HG03039 (cell line): ENCODE results near the gene NFKBIB.
"Not testable (repeated sequence)": the region's sequence is repeated elsewhere in the genome, so short reads cannot be mapped to it uniquely, and the experiment has no call there.

Experiments used
- ATAC-seq: cut with Tn5 transposase; IDR thresholded peaks from one replicate; pipeline ENCODE4 v1.9.1; 2021; ENCODE audit warnings: mild to moderate bottlenecking, moderate library complexity; ENCODE audit not compliant: unreplicated experiment

NFKBIB gene, protein sequence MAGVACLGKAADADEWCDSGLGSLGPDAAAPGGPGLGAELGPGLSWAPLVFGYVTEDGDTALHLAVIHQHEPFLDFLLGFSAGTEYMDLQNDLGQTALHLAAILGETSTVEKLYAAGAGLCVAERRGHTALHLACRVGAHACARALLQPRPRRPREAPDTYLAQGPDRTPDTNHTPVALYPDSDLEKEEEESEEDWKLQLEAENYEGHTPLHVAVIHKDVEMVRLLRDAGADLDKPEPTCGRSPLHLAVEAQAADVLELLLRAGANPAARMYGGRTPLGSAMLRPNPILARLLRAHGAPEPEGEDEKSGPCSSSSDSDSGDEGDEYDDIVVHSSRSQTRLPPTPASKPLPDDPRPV

GRCh38 chr19:38899447-38900201 is at the start of gene NFKBIB, which contains the start of gene SIRT2:
Gene NFKBIB (plus strand): TSS chr19:38899969. CDS start chr19:38900033, 64 bp downstream.
Gene SIRT2 (minus strand): TSS chr19:38899618. CDS start chr19:38899521, 97 bp downstream.
- ATAC-seq: peak; percentile 88

DNA sequence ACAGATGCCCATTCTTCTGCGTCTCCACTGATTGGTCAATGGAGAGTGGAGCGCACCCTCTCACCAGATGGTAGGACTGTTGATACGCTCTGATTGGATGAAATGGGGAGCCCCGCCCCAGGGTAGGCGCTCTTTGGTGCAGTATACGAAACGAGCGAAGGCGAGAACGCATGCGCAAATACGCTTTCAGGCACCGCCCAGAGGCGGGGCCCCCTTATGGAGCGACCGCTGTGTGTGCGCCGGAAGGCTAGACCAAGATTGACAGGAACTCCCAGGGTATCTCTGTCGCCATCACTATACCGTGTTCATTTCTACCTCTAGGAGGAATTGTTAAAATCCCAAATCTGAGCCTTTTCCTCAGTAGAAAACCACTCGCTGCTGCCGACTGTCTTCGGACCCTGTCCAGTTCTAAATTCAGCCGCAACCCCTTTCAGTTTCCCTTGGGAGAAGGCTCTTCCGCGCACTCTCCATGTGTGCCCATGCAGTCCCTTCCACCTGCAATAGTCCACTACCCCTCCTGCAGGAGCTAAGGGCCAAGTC is 49.3 kb upstream of the NFKBIB start:
- ATAC-seq: peak; percentile 57

GRCh38 chr19:38850976-38851621 is 48.7 kb upstream of the NFKBIB start:
- ATAC-seq: no peak

DNA sequence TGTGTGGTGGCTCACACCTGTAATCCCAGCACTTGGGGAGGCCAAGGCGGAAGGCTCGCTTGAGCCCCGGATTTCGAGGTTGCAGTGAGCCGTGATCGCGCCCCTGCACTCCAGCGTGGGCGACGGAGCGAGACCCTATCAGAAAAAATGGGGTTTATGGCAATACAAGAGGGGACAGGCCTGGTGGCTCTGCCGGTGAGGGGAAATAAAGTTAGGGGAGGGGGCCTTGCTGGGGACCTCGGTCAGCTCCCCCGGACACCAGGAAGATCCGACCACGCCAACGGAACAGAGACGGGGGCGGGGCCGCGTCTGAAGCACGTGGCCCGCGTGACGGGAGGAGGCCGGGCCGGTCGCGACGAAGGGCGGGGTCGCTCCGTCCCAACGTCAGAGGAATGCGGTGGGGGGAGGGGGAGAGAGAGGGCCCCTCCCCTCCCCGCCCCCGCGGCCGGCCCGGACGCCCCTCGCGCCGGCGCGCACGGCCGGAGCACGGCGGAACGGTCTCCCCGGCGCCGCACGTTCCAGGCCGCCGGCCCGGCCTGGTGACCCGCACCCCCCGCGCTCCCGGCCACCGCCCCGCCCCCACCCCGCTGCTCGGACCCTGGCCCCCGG is 48.0 kb upstream of the NFKBIB start:
- ATAC-seq: no peak

- no peak for ATAC-seq
Observed at GRCh38 chr19:38852231-38853044, 47.3 kb upstream of the NFKBIB start.

DNA sequence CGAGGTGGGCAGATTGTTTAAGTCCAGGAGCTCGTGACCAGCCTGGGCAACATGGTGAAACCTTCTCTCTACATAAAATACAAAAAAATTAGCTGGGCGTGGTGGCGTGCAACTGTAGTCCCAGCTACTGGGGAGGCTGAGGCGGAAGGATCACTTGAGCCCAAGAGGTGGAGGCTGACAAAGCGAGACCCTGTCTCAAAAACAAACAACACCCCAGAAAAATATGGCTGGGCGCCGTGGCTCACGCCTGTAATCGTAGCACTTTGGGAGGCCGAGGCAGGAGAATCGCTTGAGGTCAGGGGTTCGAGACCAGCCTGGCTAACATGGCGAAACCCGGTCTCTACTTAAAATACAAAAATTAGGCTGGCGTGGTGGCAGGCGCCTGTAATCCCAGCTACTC is 46.6 kb upstream of the NFKBIB start:
- no peak for ATAC-seq

GRCh38 chr19:38854961-38855360 is 44.8 kb upstream of the NFKBIB start:
- not testable (repeated sequence) for ATAC-seq

DNA sequence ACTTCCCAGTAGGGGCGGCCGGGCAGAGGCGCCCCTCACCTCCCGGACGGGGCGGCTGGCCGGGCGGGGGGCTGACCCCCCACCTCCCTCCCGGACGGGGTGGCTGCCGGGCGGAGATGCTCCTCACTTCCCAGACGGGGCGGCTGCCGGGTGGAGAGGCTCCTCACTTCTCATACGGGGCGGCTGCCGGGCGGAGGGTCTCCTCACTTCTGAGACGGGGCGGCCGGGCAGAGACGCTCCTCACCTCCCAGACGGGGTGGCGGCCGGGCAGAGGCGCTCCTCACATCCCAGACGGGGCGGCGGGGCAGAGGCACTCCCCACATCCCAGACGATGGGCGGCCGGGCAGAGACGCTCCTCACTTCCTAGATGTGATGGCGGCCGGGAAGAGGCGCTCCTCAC is 44.0 kb upstream of the NFKBIB start:
- not testable (repeated sequence) for ATAC-seq

- no peak for ATAC-seq
Observed at GRCh38 chr19:38856813-38857212, 43.0 kb upstream of the NFKBIB start.

DNA sequence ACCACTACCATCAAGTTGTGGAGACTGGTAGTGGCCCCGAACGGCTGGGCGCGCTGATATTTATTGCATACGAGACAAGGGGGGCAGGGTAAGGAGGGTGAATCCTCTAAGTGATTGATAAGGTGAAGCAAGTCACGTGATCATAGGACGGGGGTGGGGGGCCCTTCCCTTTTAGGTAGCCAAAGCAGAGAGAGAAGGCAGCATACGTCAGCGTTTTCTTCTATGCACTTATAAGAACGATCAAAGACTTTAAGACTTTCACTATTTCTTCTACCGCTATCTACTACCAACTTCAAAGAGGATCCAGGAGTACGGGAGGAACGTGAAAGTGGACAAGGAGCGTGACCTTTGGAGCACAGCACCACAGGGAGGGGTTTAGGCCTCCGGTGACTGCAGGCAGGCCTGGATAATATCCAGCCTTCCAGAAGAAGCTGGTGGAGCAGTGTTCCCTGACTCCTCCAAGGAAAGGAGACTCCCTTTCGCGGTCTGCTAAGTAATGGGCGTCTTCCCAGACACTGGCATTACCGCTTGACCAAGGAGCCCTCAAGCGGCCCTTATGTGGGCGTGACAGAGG is 40.1 kb upstream of the NFKBIB start:
- not testable (repeated sequence) for ATAC-seq

- ATAC-seq: no peak
Observed at GRCh38 chr19:38861368-38861767, 38.4 kb upstream of the NFKBIB start.

GRCh38 chr19:38862321-38863059 is 37.3 kb upstream of the NFKBIB start:
- no peak for ATAC-seq

GRCh38 chr19:38867171-38867780 is 32.5 kb upstream of the NFKBIB start:
- no peak for ATAC-seq

DNA sequence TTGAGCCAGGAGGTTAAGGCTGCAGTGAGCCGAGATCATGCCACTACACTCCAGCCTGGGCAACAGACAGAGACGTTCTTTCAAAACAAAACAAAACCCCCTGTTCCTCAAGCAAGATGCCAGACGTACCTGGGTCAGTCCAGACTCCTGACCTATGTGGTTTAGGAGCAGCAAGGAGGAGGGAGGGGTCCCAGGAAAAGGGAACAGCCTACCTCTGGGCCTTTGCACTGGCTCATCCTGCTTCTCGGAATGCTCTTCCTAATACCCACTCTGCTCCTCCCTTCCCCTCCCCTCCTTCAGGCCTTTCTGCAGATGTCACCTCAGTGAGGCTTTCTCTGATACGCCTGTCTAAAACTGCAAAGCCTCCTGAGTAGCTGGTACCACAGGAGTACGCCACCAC is 31.2 kb upstream of the NFKBIB start:
- no peak for ATAC-seq

DNA sequence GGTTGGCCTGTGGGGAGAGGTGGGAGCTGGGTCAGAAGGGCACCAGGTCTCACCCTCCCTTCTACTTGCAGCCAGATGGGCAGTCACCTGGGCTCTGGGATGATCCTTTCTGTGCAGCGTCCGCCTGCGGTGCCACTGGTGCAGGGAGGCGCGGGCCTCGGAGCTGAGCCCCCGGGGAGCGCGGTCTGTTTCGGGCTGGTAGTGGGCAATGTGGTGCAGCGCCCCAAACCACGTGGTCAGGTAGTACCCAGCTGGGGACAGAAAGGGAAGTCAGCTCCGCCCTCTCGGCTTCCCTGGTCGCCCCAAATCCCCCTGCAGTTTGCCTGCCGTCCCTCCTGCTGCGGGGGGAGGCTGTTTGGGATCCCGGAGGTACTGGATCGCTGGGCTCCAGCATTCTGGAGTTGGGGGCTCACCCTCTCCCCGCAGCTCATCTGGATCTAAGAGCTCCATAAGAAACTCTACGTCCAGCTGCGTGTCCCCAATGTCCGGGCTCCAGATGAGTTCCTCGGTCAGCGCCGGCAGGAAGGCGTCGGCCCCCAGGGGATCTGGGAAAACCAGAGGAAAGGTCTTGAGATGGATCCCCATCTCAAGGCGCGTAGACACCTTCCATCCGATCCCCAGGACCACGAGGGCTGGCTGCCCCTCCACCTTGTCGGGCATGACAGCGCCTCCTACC is 30.5 kb upstream of the NFKBIB start:
- ATAC-seq: peak; percentile 14

DNA sequence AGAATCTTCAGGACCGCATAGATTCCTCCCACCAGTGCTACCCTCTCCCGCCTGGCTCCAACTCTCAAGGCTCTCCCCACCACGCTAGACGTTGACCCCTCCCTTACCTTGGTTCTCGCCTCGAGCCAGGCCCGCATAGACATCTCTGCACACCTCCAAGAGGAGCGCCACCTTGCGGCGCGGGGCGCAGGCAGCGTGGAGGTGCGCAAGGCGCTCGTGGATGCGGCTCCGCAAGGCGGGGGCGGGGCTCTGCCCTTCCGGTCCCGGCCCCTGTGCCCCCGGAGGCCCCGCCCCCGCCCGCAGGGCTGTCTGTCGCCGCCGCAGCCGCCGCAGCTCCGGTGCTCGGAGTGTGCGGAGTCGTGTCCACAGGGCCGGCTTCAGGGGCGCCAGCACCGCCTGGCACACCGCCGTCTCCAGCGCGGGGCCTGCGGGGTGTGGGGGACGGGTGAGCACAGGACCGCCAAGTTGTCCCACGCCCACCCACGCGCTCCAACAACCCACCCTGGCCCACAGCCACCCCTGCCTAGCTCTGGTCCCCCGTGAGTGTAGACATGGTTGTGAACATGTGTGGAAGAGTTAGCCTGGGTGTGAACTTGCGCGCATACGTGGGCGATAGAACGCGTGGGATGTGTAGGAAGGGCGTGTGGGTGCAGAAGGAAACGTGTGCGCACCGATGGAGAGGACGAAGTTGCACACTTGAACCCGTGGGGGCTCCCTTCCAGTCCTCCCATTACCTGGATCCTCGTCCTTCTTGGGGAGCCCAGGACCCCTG is 29.7 kb upstream of the NFKBIB start:
- ATAC-seq: peak; percentile 66

- ATAC-seq: no peak
Observed at GRCh38 chr19:38870612-38871011, 29.2 kb upstream of the NFKBIB start.
